Tibial nerve (tissue), 4 donors: Measurements from ENCODE around the gene DYNC2I2. TPM values are rescaled to one million over a fixed set of nuclear protein-coding genes. Genes with fewer than 3 reads are reported as not detected.

Source experiments
- DNase-seq, 2 donors: peaks; one replicate each; pipeline ENCODE4 v3.0.0-alpha.2; 2019; ENCODE audit warnings: low spot score in 2 of 2
- H3K27ac ChIP-seq, 4 donors: fragments of 200-600 bp; sonication (generic) in 3 of 4; one replicate each; pipeline ENCODE4 v1.5.1; 2017 to 2019; ENCODE audit warnings: mild to moderate bottlenecking in 1 of 4
- H3K27me3 ChIP-seq, 2 donors: fragments of 200-600 bp; sonication (generic) in 1 of 2; one replicate each; pipeline versions ENCODE4 v1.5.1 to v1.6.0; 2017 to 2019
- H3K36me3 ChIP-seq, 3 donors: fragments of 200-600 bp; sonication (generic); one replicate each; pipeline ENCODE4 v1.5.1; 2018 to 2019
- H3K4me1 ChIP-seq, 4 donors: fragments of 200-600 bp; sonication (generic) in 3 of 4; one replicate each; pipeline ENCODE4 v1.5.1; 2017 to 2019
- H3K4me3 ChIP-seq, 4 donors: fragments of 200-600 bp; sonication (generic) in 3 of 4; one replicate each; pipeline ENCODE4 v1.5.1; 2017 to 2019; ENCODE audit warnings: mild to moderate bottlenecking in 1 of 4, moderate library complexity in 1 of 4
- H3K9me3 ChIP-seq, 4 donors: fragments of 200-600 bp; sonication (generic) in 3 of 4; one replicate each; pipeline ENCODE4 v1.5.1; 2017 to 2019
- EP300 ChIP-seq, 2 donors: sonication (generic); formaldehyde crosslinking; IDR thresholded peaks; one replicate each; pipeline ENCODE4 v1.6.1; 2017; ENCODE audit warnings: antibody characterized with exemption in 2 of 2, mild to moderate bottlenecking in 1 of 2
- POLR2A ChIP-seq, 2 donors: fragments of 450-650 bp; IDR thresholded peaks; one replicate each; pipeline ENCODE4 v1.6.1; 2017; ENCODE audit warnings: antibody characterized with exemption in 2 of 2, mild to moderate bottlenecking in 2 of 2, moderate library complexity in 2 of 2
- WGBS, 2 donors: methylation state at CpG; one replicate each; pipeline ENCODE4 v1.1.5; 2018; 5-methylcytosine and 5-hydroxymethylcytosine counted together
- total RNA-seq, 4 donors: library from RNA; depleted of rRNA; stranded (reverse); fragments of >200 nt; gene quantifications; one replicate each; pipeline ENCODE4 v1.1.0, GENCODE V29; 2016
- TF ChIP-seq, protein P1 (sequence below), 5 experiments: fragments of 200-600 bp in 3 of 5; fragments of 450-650 bp in 2 of 5; sonication (generic) in 3 of 5; IDR thresholded peaks; one replicate each; pipeline ENCODE4 v1.5.1; 2016 to 2019; ENCODE audit warnings: antibody characterized with exemption in 5 of 5, mild to moderate bottlenecking in 3 of 5, moderate library complexity in 2 of 5

Gene DYNC2I2
- total RNA-seq, 4 donors from 2014 or later: 53.8 to 117 (median 111) TPM

DNA sequence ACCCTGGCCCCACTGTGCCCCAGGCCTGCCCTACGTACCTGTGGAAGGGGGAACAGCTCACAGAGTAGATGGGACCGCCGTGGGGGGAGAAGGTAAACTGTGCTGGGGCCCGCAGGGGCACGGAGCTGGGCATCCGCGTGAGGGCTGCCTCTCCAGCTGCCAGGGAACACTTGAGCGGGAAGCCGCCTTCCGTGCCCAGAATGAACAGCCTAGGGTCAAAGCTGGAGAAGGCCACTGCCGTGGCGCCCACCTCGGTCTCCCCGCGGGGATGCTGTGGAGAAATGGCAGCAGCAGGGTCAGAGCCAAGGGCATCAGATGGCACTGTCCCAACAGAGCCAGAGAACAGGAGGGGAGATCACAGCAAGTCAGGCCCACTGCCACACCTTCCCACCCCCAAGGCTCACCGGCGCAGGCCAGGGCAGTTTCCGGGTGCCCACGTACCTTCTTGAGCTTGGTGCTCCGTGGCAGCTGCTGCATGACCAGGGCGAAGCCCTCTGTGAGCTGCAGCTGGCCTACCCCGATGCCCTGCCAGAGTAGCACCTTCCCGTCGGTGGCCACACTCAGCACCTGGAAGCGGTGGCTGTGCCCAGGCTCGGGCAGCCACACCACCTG lies 21.9 kb downstream of the DYNC2I2 start:
- Histone ChIP-seq H3K4me3 (no peak overlapping the region), H3K27ac (peak overlapping the region; percentile 84 to 95 (median 90)), H3K36me3 (peaks cover 0 to 71% (median 25%) of the 10 kb centered on the region in 3 donors), H3K27me3 (no peaks in the 10 kb centered on the region), H3K4me1 (peaks cover 0 to 35% (median 18%) of the 10 kb centered on the region in 4 donors), H3K9me3 (no peaks in the 10 kb centered on the region)
- TF ChIP-seq EP300 (IDR thresholded peaks at IDR 0.05) (no peak), POLR2A (IDR thresholded peaks at IDR 0.05) (no peak)
- TF ChIP-seq, protein P1, sequence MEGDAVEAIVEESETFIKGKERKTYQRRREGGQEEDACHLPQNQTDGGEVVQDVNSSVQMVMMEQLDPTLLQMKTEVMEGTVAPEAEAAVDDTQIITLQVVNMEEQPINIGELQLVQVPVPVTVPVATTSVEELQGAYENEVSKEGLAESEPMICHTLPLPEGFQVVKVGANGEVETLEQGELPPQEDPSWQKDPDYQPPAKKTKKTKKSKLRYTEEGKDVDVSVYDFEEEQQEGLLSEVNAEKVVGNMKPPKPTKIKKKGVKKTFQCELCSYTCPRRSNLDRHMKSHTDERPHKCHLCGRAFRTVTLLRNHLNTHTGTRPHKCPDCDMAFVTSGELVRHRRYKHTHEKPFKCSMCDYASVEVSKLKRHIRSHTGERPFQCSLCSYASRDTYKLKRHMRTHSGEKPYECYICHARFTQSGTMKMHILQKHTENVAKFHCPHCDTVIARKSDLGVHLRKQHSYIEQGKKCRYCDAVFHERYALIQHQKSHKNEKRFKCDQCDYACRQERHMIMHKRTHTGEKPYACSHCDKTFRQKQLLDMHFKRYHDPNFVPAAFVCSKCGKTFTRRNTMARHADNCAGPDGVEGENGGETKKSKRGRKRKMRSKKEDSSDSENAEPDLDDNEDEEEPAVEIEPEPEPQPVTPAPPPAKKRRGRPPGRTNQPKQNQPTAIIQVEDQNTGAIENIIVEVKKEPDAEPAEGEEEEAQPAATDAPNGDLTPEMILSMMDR (IDR thresholded peaks at IDR 0.05): no peak
- no peak for DNase-seq
- WGBS, 2 donors: 62 to 70% methylated on average over 20 to 26 of the region's 26 CpGs

DNA sequence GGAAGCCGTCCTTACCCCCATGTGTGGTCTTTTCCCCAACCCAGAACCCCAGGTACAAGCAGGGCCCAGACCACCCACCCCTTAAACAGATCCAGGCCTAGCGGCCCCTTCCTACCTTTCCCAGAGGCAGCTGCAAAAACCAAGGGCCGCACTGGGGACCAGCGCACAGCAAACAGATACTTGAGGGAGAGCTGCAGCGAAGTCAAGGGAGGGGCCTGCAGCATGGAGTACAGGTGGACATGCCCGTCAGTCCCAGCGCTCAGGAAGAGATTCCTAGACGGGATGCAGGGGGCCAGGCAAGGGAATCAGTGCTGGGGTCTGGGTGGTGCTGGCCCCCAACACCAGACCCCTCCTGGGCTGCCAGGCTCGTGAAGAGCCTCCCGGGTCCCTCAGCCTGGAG lies 22.5 kb downstream of the DYNC2I2 start:
- H3K4me3 ChIP-seq: no peak overlapping the region
- peak overlapping the region; percentile 84 to 95 (median 90) for H3K27ac ChIP-seq
- peaks cover 0 to 42% (median 18%) of the 10 kb centered on the region in 4 donors for H3K4me1 ChIP-seq
- no peak for DNase-seq
- H3K9me3 ChIP-seq: no peaks in the 10 kb centered on the region
- no peaks in the 10 kb centered on the region for H3K27me3 ChIP-seq
- TF ChIP-seq POLR2A (IDR thresholded peaks at IDR 0.05): no peak
- peaks cover 0 to 71% (median 29%) of the 10 kb centered on the region in 3 donors for H3K36me3 ChIP-seq
- 81 to 87% methylated on average over 9 to 10 of the region's 10 CpGs for WGBS, 2 donors

DNA sequence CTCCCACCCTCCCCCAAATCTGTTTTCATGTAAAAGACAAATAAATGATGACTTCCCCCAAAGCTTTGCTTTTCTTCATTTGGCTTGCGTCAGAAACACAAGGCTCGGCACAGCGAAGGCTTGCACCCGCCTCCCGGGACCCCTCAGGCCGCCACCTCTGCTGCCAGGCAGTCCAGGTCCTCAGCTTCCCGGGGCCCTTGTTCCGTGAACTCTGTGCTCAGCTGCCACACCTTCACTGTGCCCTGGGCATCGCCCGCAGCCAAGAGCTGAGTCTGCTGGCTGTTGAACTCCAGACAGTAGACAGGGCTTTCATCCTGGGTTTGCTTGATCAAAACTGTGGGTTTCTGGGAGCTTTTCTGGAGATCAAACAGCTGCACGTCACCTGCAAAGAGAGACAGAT lies 23.0 kb downstream of the DYNC2I2 start:
- Histone ChIP-seq H3K27me3 (no peaks in the 10 kb centered on the region), H3K9me3 (no peaks in the 10 kb centered on the region), H3K36me3 (peaks cover 0 to 71% (median 32%) of the 10 kb centered on the region in 3 donors), H3K4me1 (peaks cover 0 to 47% (median 19%) of the 10 kb centered on the region in 4 donors), H3K4me3 (no peak overlapping the region), H3K27ac (peak overlapping the region in 2 of 4 donors; percentile 92 to 95)
- 79 to 89% methylated on average over 11 of the region's 11 CpGs for WGBS, 2 donors
- DNase-seq: no peak
- TF ChIP-seq, protein P1 (IDR thresholded peaks at IDR 0.05): no peak
- no peak for TF ChIP-seq EP300 (IDR thresholded peaks at IDR 0.05)
- TF ChIP-seq POLR2A (IDR thresholded peaks at IDR 0.05): no peak

DNA sequence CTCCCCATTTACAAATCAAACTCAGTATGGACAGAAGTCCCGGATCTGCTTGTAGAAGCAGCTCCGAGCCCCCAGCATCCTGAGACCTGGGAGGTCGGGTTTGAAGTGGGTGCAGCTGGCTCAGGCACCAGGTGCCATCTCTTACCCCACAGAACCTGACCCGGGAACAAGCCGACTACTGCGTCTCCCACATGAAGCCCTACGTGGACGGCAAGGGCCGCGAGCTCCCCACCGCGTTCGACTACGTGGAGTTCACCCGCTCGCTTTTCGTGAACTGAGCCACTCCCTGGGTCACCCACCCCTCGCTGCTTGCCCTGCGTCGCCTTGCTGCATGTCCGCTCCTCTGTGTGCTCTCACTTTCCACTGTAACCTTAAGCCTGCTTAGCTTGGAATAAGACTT lies 23.6 kb downstream of the DYNC2I2 start:
- DNase-seq: no peak
- Histone ChIP-seq H3K27ac (peak overlapping the region in 1 of 4 donors; percentile 92), H3K4me1 (peaks cover 0 to 52% (median 21%) of the 10 kb centered on the region in 4 donors), H3K36me3 (peaks cover 0 to 74% (median 34%) of the 10 kb centered on the region in 3 donors), H3K27me3 (no peaks in the 10 kb centered on the region), H3K9me3 (no peaks in the 10 kb centered on the region), H3K4me3 (no peak overlapping the region)
- no peak for TF ChIP-seq POLR2A (IDR thresholded peaks at IDR 0.05)
- TF ChIP-seq EP300 (IDR thresholded peaks at IDR 0.05): no peak
- TF ChIP-seq, protein P1 (IDR thresholded peaks at IDR 0.05): no peak
- WGBS, 2 donors: 88 to 89% methylated on average over 21 of the region's 21 CpGs

DNA sequence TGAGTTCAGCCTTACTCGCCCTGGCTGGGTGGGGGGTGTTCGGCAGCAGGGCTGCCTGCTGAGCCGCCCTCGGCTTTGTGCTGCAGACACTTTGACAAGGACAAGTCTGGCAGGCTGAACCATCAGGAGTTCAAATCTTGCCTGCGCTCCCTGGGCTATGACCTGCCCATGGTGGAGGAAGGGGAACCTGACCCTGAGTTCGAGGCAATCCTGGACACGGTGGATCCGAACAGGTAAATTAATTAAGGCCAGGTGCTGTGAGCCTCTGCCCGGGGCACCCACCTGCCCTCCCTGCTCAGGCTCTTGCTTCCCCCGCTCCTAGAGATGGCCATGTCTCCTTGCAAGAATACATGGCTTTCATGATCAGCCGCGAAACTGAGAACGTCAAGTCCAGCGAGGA lies 24.2 kb downstream of the DYNC2I2 start:
- Histone ChIP-seq H3K4me3 (no peak overlapping the region), H3K36me3 (peaks cover 1 to 80% (median 35%) of the 10 kb centered on the region in 3 donors), H3K4me1 (peaks cover 0 to 58% (median 21%) of the 10 kb centered on the region in 4 donors), H3K27me3 (no peaks in the 10 kb centered on the region), H3K9me3 (no peaks in the 10 kb centered on the region), H3K27ac (peak overlapping the region in 1 of 4 donors; percentile 42)
- WGBS, 2 donors: 88 to 90% methylated on average over 11 to 14 of the region's 14 CpGs
- no peak for DNase-seq
- TF ChIP-seq, protein P1 (IDR thresholded peaks at IDR 0.05): no peak
- TF ChIP-seq EP300 (IDR thresholded peaks at IDR 0.05): no peak
- TF ChIP-seq POLR2A (IDR thresholded peaks at IDR 0.05): no peak
